Keratinocyte (primary cell): ENCODE measurements around the gene ADI1. TPM values are rescaled to one million over a fixed set of nuclear protein-coding genes. Genes with fewer than 3 reads are reported as not detected.

Experiments used
- DNase-seq: peaks from one replicate; pipeline ENCODE4 v3.0.0-alpha.2; 2011; ENCODE audit warnings: low read depth, missing footprints, low spot score
- FAIRE-seq: peaks from 2 replicates; lab custom pipeline; 2011; peaks lifted over from hg19 to GRCh38; lab: Jason Lieb, UNC
- H2AFZ ChIP-seq: 2 replicates; pipeline ENCODE4 v1.6.0; 2012; ENCODE audit warnings: low read length, control low read depth, inconsistent platforms; ENCODE audit not compliant: control insufficient read depth
- H3K27ac ChIP-seq: 2 replicates; pipeline ENCODE4 v1.5.1; 2011; ENCODE audit warnings: low read length; ENCODE audit not compliant: control insufficient read depth, insufficient read depth
- H3K27me3 ChIP-seq: 3 replicates; pipeline ENCODE4 v1.6.0; 2011; ENCODE audit warnings: low read length; ENCODE audit not compliant: control insufficient read depth, insufficient read depth; ENCODE audit errors: extremely low read depth
- H3K36me3 ChIP-seq, 2 experiments: 2 replicates in 1 of 2; 3 replicates in 1 of 2; pipeline ENCODE4 v1.5.1; 2011; ENCODE audit warnings: low read length in 2 of 2, mild to moderate bottlenecking in 1 of 2; ENCODE audit not compliant: control insufficient read depth in 2 of 2, insufficient read depth in 2 of 2; ENCODE audit errors: extremely low read depth in 1 of 2
- H3K4me1 ChIP-seq: 3 replicates; pipeline ENCODE4 v1.5.1; 2011; ENCODE audit warnings: low read length; ENCODE audit not compliant: control insufficient read depth, insufficient read depth; ENCODE audit errors: extremely low read depth
- H3K4me2 ChIP-seq: 3 replicates; pipeline ENCODE4 v1.6.0; 2011; ENCODE audit warnings: low read depth, low read length; ENCODE audit not compliant: control insufficient read depth, insufficient read depth; ENCODE audit errors: extremely low read depth
- H3K4me3 ChIP-seq, 3 experiments: fragments of 200-600 bp in 1 of 3; sonication (generic) in 1 of 3; 2 replicates in 2 of 3; 3 replicates in 1 of 3; pipeline ENCODE4 v1.5.1; 2011 to 2016; ENCODE audit warnings: low read length in 3 of 3, mild to moderate bottlenecking in 3 of 3, control low read depth in 2 of 3, inconsistent platforms in 1 of 3, low read depth in 1 of 3, mixed read lengths in 1 of 3, mixed run types in 1 of 3, moderate library complexity in 1 of 3; ENCODE audit not compliant: control insufficient read depth in 2 of 3, insufficient read depth in 2 of 3; ENCODE audit errors: extremely low read depth in 1 of 3
- H3K79me2 ChIP-seq: 2 replicates; pipeline ENCODE4 v1.6.0; 2012; ENCODE audit warnings: low read length; ENCODE audit not compliant: control insufficient read depth, insufficient read depth
- H3K9ac ChIP-seq: 3 replicates; pipeline ENCODE4 v1.6.0; 2011; ENCODE audit warnings: low read length; ENCODE audit not compliant: control insufficient read depth, insufficient read depth; ENCODE audit errors: extremely low read depth
- H3K9me1 ChIP-seq: 3 replicates; pipeline ENCODE4 v1.6.0; 2011; ENCODE audit warnings: low read length; ENCODE audit not compliant: control insufficient read depth, insufficient read depth; ENCODE audit errors: extremely low read depth
- H3K9me3 ChIP-seq: 2 replicates; pipeline ENCODE4 v1.5.1; 2012; ENCODE audit warnings: low read depth, low read length; ENCODE audit not compliant: control insufficient read depth
- H4K20me1 ChIP-seq: 3 replicates; pipeline ENCODE4 v1.6.0; 2011; ENCODE audit warnings: low read length; ENCODE audit not compliant: control insufficient read depth, insufficient read depth; ENCODE audit errors: extremely low read depth
- CTCF ChIP-seq, 3 experiments: IDR thresholded peaks in 1 of 3; conservative IDR thresholded peaks in 1 of 3; optimal IDR thresholded peaks in 1 of 3; 2 replicates in 2 of 3; 3 replicates in 1 of 3; pipeline versions ENCODE3 to v1.5.1; 2011; ENCODE audit warnings: low read length in 3 of 3, mild to moderate bottlenecking in 3 of 3, moderate library complexity in 2 of 3, control low read depth in 1 of 3, inconsistent platforms in 1 of 3; ENCODE audit not compliant: insufficient read depth in 2 of 3; ENCODE audit errors: extremely low read depth in 1 of 3
- EZH2 ChIP-seq: IDR thresholded peaks from one replicate; pipeline ENCODE4 v1.6.1; 2012; ENCODE audit warnings: inconsistent platforms, mild to moderate bottlenecking, low read length, moderate library complexity
- dilution Hi-C: fragments of 300-500 bp; cut with MboI; formaldehyde crosslinking; loops from one replicate; pipeline ENCODE4 v1.7.0; 2020; ENCODE audit warnings: low sequenced_read_pairs; ENCODE audit not compliant: extremely low pct_ligation_motif_present
- polyA plus RNA-seq, 5 experiments: library from polyadenylated mRNA; depleted of rRNA in 3 of 5; stranded (reverse) in 3 of 5; stranded (forward) in 1 of 5; unstranded in 1 of 5; fragments of >200 nt; gene quantifications; 1 replicate in 1 of 5; 2 replicates in 3 of 5; 3 replicates in 1 of 5; pipeline versions ENCODE4 v1.2.1 to v1.2.3, GENCODE V29; 2011 to 2012; ENCODE audit warnings: missing spikeins in 2 of 5, low read depth in 1 of 5, low replicate concordance in 1 of 5

Gene ADI1
- polyA plus RNA-seq, 1 donor (not counting 4 experiments of a cell fraction or from before 2014, with no cell fraction given), result 47.4 TPM

DNA sequence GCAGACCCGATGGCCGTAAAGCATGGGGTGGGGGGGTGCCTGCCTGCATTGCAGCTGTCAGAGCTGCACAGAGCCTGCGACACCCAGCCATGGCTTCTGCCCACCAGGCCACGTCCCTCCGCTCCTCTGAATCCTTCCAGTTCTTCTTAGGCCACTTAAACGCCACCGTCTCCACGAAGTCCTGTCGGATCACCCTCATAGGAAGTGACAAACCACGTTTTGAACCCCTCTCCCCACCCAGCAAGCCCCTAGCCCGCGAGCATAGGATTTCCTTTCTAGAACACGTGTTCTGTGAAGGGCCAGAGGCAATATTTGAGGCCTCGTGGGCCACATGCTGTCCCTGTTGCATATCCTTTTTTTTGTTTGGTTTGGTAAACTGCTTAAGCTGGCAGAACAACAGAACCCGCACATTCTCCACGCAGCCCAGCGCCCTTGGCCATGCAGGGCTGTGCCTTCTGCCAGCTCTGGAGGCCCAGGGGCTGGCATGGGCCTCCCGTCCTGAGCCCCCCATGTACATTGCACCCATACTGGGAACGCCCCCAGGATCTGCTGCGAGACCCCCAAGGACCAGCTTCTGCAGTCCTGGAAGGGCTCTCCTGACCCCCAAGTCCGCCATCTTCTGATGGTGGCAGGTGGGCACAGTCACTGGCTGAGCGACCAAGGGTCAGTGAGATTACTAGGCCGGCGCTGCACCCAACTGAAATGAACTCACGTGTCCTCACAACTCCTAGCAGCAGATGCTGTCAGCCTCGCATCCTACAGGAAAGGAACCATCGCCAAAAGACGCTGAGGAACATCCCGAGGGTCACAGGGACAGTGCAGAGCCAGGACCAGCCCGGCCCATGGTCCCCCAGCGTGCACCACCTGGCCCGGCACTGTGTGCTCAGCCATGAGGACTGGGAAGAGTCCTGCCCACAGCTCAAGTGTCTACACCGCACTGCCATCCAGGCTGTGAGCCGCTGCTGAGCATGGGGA lies 35.1 kb downstream of the ADI1 start:
- Histone ChIP-seq H3K9me1 (no peaks in the 10 kb centered on the region), H4K20me1 (no peaks in the 10 kb centered on the region), H3K27me3 (no peaks in the 10 kb centered on the region), H3K27ac (no peak overlapping the region), H2AFZ (no peak overlapping the region), H3K36me3 (peaks cover 0 to 3% of the 10 kb centered on the region in 2 experiments), H3K4me1 (no peaks in the 10 kb centered on the region), H3K9me3 (no peaks in the 10 kb centered on the region), H3K4me2 (no peak overlapping the region), H3K4me3 (no peak overlapping the region), H3K9ac (no peak overlapping the region), H3K79me2 (no peaks in the 10 kb centered on the region)
- TF ChIP-seq CTCF (optimal IDR thresholded peaks at IDR 0.05 in 1 of 3, IDR thresholded peaks at IDR 0.05 in 1 of 3, conservative IDR thresholded peaks at IDR 0.05 in 1 of 3; ENCODE audit: extremely low read depth in 1 of 3, insufficient read depth in 2 of 3, low read length in 3 of 3) (no peak), EZH2 (no peak)
- dilution Hi-C loops, result no loop called here
- no peak for FAIRE-seq
- DNase-seq, result no peak

GRCh38 chr2:3483227-3483985 lies 35.9 kb downstream of the ADI1 start:
- dilution Hi-C loops, result no loop called here
- Histone ChIP-seq H4K20me1 (no peaks in the 10 kb centered on the region), H3K27ac (no peak overlapping the region), H3K4me2 (no peak overlapping the region), H2AFZ (no peak overlapping the region), H3K36me3 (peaks cover 0 to 7% of the 10 kb centered on the region in 2 experiments), H3K9me1 (no peaks in the 10 kb centered on the region), H3K9me3 (no peaks in the 10 kb centered on the region), H3K27me3 (no peaks in the 10 kb centered on the region), H3K4me3 (no peak overlapping the region), H3K9ac (no peak overlapping the region), H3K79me2 (no peaks in the 10 kb centered on the region), H3K4me1 (no peaks in the 10 kb centered on the region)
- peak; percentile 5 for DNase-seq
- TF ChIP-seq CTCF (optimal IDR thresholded peaks at IDR 0.05 in 1 of 3, IDR thresholded peaks at IDR 0.05 in 1 of 3, conservative IDR thresholded peaks at IDR 0.05 in 1 of 3; ENCODE audit: extremely low read depth in 1 of 3, insufficient read depth in 2 of 3, low read length in 3 of 3), result no peak
- TF ChIP-seq EZH2, result no peak
- no peak for FAIRE-seq
